ENCODE measurements around the gene CEP85L.
A peak's percentile ranks its signal among the peaks of the same experiment; 100 is the strongest.
"Not testable (repeated sequence)": the region's sequence is repeated elsewhere in the genome, so short reads cannot be mapped to it uniquely, and the experiment has no call there.

CEP85L gene

GRCh38 chr6:118489990-118490389 is 161.4 kb downstream of the CEP85L start:
- DNase-seq: no peak

GRCh38 chr6:118488631-118489030 is 162.8 kb downstream of the CEP85L start:
- DNase-seq: no peak

DNA sequence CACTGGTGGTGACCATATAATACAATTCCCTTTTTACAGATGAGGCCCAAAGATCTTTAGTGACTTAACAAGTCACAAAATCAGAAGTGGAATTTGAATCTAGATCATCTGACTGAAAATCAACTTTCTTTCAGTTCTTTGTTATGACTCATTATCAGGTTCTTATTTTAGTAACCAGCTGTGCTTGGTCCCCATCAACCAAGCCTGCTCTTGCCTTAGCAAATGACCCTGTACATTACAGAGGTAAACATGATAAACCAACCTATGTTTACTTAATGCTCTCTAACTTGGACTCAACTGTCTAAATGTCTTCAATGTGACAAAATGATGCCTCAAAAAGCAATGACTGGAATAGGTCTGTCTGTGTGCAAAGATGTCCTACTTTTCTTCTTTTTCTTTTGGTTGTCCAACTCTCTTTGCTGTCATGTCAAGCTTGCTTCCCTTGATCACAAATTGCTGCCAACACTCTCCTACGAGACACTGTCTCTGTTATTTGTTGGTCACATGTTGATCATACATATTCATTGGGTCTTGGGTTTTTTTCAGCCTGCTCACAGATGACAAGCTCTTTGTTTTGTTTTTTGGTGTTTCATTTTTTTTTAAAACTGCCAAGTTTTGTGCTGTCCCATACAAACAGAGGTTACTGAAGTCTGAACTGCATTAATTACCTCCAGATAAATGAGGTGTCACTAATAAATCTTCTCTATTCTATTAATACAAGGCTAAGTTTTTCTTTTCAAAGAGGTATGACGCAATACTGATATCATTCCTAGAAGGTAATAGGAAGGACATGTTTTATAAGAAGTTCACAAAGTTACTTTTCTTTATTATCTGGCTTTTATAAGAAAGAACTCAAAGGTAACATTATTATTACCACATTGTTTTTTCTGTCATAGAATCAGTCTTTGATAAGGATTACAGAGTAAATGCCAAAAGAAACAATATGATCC is 165.5 kb downstream of the CEP85L start:
- DNase-seq: no peak

- no peak for DNase-seq
Measured at GRCh38 chr6:118476551-118476950, 174.8 kb downstream of the CEP85L start.

DNA sequence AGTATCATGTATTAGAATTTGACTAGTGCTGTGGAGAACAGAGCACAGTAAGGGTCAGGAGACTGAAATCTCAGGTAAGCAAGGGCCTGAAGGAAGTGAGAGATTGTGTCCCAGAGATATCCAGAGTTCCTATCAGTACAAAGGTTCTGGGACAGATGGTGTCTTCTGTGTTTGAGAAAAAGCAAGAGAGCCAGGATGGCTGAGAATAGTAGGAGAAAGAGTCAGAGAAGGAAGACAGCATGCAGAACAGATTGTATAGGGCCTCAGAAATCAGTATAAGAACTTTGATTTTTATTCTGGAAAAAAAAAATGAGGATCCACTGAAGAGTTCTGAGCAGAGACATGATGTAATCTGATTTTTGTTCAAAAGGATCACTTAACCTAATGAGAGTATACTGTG is 178.1 kb downstream of the CEP85L start:
- DNase-seq: no peak

- DNase-seq: no peak
Measured at GRCh38 chr6:118469468-118469867, 181.9 kb downstream of the CEP85L start.

DNA sequence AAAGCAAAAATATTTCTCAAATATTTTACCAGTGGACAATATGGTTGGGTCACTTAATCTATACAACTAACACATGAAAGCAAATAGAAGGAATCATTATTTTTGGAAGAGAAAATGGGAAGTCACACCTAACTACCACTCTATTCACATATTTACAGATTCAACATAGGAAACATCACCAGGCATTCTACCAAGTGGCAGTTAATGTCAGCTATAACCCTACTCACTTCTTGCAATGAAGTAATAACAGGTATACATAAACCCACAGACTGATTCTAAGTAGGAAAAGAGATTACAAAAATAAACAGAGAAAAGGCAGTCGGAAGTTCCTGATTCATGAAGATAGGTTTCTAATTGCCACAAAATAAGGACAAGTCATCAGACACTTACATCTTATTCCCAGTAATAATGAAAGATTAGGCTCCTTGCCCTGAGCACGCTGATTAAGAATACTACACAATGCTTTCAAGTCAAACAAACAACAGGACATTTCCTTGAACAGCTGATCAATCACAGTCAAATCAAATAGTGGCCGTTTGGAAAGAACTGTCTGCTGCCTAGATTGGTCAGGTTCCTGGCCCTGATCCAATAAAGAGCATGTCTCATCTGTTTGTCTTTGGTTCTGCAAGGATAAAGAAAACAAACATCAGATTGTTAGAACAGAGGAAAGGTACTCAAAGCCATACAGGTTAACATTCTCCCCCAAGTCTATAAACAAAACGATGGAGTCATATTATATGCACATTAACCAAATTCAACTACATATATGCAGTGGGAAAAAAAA is 182.5 kb downstream of the CEP85L start:
- peak; percentile 81 for DNase-seq

GRCh38 chr6:118467181-118467580 is 184.2 kb downstream of the CEP85L start:
- DNase-seq: no peak

DNA sequence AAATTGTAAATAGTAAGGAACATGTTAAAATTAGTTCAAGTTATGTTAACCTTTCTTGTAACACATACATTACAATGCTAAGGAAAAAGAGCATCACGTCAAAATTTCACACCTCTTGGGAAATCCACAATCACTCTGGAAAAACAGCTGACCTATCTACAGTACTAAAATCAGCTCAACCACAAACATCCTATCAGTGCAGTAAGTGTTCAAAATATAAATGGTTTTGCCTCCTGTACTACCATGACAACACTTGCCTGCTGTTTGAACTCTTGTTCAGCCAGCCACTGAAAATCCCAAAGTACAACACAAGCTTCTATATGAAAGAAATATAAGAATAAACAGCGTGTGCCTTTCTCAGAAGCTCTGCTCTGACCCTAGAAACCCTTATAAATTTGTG is 186.8 kb downstream of the CEP85L start:
- no peak for DNase-seq

DNA sequence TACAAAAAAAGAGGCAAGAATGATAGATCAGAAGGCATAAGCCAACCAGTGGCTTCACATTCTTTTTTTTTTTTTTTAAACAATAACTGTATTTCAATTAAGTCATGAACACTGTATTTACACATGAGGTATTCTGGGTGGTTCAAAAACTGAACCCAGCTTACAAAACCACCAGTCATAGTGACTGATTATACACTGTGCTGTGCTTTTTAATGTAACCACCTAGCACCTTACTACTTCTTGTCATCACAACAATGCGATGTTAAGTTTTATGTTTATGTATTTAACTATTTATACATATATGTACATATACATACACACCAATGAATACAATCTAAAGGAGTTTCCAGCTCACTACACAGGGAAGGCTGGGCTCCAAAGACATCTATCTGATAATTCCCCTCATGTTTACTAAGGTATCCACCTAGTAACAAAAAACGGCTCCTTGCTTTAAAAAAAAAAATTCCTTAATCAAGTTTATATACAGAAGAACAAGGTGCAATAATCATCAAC is 190.4 kb downstream of the CEP85L start:
- no peak for DNase-seq

DNA sequence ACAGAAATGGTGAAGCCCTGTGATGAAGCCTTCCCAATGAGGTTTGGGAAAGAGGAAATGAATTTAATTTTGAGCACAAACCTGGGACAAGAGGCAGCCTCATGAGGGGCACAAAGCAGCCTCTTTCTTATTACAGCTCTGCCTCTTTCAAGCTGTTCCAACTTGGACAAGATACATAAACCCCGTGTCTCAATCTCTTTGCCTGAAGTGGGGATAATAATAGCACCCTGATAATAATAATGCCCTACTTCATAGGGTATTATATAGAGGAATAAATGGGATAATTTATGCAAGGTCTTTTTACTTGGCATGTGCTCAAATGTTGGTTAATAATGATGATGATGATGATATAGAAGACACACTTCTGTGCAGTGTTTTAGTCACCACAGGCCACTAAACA is 194.4 kb downstream of the CEP85L start:
- no peak for DNase-seq

- DNase-seq: no peak
Measured at GRCh38 chr6:118451839-118452238, 199.6 kb downstream of the CEP85L start.

DNA sequence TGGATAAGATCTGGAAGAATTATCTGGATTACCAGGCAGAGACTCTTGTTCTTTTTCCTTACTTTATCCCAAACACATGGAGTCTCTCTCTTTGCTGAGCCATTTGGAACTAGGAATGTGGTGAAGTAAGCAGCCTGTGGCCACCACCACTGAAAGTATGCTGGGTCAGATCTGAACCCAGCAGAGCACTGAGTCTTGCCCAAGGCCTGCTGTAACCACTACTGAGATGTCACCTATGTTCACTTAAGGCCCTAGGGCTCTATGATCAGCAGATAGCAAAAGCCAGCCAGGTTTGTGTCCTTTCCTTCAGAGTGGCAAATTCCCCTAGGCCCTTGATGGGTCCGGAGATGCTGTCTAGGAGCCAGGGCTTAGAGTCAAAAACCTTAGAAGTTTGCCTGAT is 206.6 kb downstream of the CEP85L start:
- no peak for DNase-seq

DNA sequence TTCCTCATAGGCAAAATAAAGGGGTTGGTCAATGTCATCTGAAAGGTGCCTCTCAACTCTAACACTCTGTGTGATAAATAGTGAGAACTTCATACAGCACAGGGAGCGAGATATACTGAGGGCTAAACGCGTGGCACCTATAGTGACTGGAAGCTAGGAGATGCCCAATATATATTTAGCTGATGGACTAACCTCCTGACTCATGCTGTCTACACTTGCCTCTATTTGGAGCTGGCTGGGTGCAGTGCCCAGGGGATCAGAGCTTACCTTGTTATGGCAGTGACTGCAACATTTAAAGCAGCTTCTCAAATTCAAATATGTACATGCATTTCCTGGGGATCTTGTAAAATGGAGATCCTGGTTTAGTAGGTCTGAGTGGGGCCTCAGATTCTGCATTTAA is 214.9 kb downstream of the CEP85L start:
- no peak for DNase-seq

DNA sequence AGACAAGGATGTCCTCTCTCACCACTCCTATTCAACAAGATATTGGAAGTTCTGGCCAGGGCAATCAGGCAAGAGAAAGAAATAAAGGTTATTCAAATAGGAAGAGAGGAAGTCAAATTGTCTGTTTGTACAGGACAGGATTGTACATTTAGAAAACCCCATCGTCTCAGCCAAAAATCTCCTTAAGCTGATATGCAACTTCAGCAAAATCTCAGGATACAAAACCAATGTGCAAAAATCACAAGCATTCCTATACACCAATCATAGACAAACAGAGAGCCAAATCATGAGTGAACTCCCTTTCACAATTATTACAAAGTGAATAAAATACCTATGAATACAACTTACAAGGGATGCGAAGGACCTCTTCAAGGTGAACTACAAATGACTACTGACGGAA is 217.2 kb downstream of the CEP85L start:
- DNase-seq: not testable (repeated sequence)

DNA sequence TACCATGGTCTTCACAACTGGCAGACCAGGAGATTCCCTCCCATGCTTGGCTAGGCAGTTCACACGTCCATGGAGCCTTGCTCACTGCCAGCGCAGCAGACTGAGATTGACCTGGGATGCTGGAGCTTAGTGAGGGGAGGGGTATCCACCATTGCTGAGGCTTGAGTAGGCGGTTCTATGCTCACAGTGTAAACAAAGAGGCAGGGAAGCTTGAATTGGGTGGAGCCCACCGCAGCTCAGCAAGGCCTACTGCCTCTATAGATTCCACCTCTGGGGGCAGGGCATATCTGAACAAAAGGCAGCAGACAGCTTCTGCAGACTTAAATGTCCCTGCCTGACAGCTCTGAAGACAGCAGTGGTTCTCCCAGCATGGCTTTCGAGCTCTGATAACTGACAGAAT is 230.1 kb downstream of the CEP85L start:
- DNase-seq: not testable (repeated sequence)

DNA sequence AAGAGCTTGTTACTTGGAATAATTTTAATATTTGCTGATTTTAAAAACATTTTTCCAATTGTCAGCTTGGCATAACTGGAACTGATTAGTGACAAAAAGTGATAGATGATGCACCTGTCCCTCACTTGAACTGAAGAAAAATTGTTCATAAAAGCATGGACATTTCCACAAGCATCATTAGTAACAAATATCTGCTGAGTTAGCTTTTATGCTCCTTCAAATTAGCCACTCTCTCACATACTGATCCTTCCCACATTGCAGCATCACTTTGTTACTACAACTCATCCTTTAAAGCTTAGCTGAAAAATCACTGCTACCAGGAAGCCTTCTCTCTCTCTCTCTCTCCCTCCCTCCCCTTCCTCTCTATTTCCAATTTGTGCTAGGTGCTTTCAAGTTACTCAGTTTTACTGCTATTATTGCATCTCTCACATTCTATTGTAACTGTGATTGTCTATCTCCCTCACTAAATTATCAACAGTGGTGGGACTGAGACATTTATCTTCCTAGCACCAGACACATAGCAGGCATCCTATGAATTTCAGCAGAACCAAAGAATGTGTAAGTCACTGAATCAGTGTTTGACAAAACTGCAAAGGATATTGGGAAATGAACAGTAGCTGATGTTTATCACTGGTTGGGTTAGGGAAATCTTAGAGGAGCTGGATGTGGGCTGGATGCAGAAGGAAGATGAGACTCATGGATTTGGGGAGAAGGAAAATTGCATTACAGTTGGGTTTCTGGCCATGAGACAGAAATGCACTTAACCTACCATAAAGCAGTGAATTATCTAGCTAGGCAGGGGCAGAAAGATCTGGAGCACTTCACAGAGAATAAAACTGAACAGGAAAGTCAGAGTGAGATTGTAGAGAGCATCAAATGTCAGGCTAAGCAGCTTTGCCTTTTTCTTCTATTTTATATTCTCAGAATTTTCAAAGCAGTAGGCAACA is 231.7 kb downstream of the CEP85L start:
- DNase-seq: no peak

Measured in NCI-H1092 (cell line).